Suprapubic skin (tissue), 4 donors: ENCODE results near the gene ATIC. TPM values are rescaled to one million over a fixed set of nuclear protein-coding genes. Genes with fewer than 3 reads are reported as not detected.

Experiments
- DNase-seq, 2 donors: peaks; one replicate each; pipeline ENCODE4 v3.0.0-alpha.2; 2019; ENCODE audit warnings: low spot score in 2 of 2
- H3K27ac ChIP-seq: fragments of 200-600 bp; sonication (generic); one replicate; pipeline ENCODE4 v1.5.1; 2019
- H3K27me3 ChIP-seq: fragments of 200-600 bp; sonication (generic); one replicate; pipeline ENCODE4 v1.5.1; 2019
- H3K36me3 ChIP-seq: fragments of 200-600 bp; sonication (generic); one replicate; pipeline ENCODE4 v1.5.1; 2019
- H3K4me1 ChIP-seq: fragments of 200-600 bp; sonication (generic); one replicate; pipeline ENCODE4 v1.5.1; 2019
- H3K4me3 ChIP-seq: fragments of 200-600 bp; sonication (generic); one replicate; pipeline ENCODE4 v1.5.1; 2019; ENCODE audit warnings: mild to moderate bottlenecking
- H3K9me3 ChIP-seq: fragments of 200-600 bp; sonication (generic); one replicate; pipeline ENCODE4 v1.5.1; 2019
- CTCF ChIP-seq, 2 donors: fragments of 200-600 bp in 1 of 2; fragments of 450-650 bp in 1 of 2; sonication (generic) in 1 of 2; IDR thresholded peaks; one replicate each; pipeline ENCODE4 v1.5.1; 2016 to 2019; ENCODE audit warnings: antibody characterized with exemption in 2 of 2, mild to moderate bottlenecking in 1 of 2, moderate library complexity in 1 of 2
- EP300 ChIP-seq: sonication (generic); formaldehyde crosslinking; IDR thresholded peaks from one replicate; pipeline ENCODE4 v1.6.1; 2017; ENCODE audit warnings: antibody characterized with exemption
- POLR2A ChIP-seq, 2 donors: fragments of 450-650 bp; IDR thresholded peaks; one replicate each; pipeline ENCODE4 v1.6.1; 2017; ENCODE audit warnings: antibody characterized with exemption in 2 of 2, mild to moderate bottlenecking in 2 of 2, moderate library complexity in 2 of 2
- POLR2AphosphoS5 ChIP-seq, 3 donors: sonication (generic); formaldehyde crosslinking; IDR thresholded peaks; one replicate each; pipeline ENCODE4 v1.6.1; 2017; ENCODE audit warnings: antibody characterized with exemption in 3 of 3
- WGBS: methylation state at CpG from one replicate; pipeline ENCODE4 v1.1.5; 2018; 5-methylcytosine and 5-hydroxymethylcytosine counted together
- total RNA-seq, 4 donors: library from RNA; depleted of rRNA; stranded (reverse); fragments of >200 nt; gene quantifications; one replicate each; pipeline ENCODE4 v1.1.0, GENCODE V29; 2016

ATIC gene
- total RNA-seq, 4 donors from 2014 or later: 22.7 to 49.8 (median 29.8) TPM

GRCh38 chr2:215375467-215375830 lies 63.6 kb downstream of the ATIC start:
- Histone ChIP-seq H3K9me3 (no peaks in the 10 kb centered on the region), H3K36me3 (peaks cover 28% of the 10 kb centered on the region), H3K4me1 (no peaks in the 10 kb centered on the region), H3K4me3 (no peak overlapping the region), H3K27ac (no peak overlapping the region), H3K27me3 (no peaks in the 10 kb centered on the region)
- 94% methylated on average over 6 of the region's 6 CpGs for WGBS
- DNase-seq: no peak
- TF ChIP-seq CTCF (IDR thresholded peaks at IDR 0.05) (no peak), POLR2A (IDR thresholded peaks at IDR 0.05) (no peak), POLR2AphosphoS5 (IDR thresholded peaks at IDR 0.05) (no peak), EP300 (no peak)

GRCh38 chr2:215376103-215376780 lies 64.4 kb downstream of the ATIC start:
- H3K27me3 ChIP-seq: no peaks in the 10 kb centered on the region
- no peak for DNase-seq
- no peaks in the 10 kb centered on the region for H3K4me1 ChIP-seq
- no peaks in the 10 kb centered on the region for H3K9me3 ChIP-seq
- H3K4me3 ChIP-seq: no peak overlapping the region
- TF ChIP-seq POLR2AphosphoS5 (IDR thresholded peaks at IDR 0.05): no peak
- no peak for TF ChIP-seq CTCF (IDR thresholded peaks at IDR 0.05)
- TF ChIP-seq EP300: no peak
- no peak for TF ChIP-seq POLR2A (IDR thresholded peaks at IDR 0.05)
- H3K36me3 ChIP-seq: peaks cover 33% of the 10 kb centered on the region
- no peak overlapping the region for H3K27ac ChIP-seq
- WGBS: 88% methylated on average over 9 of the region's 9 CpGs

GRCh38 chr2:215377283-215377682 lies 65.4 kb downstream of the ATIC start:
- WGBS: 94% methylated on average over 2 of the region's 2 CpGs
- H3K4me1 ChIP-seq: no peaks in the 10 kb centered on the region
- no peak for DNase-seq
- no peaks in the 10 kb centered on the region for H3K27me3 ChIP-seq
- H3K27ac ChIP-seq: no peak overlapping the region
- no peak overlapping the region for H3K4me3 ChIP-seq
- TF ChIP-seq CTCF (IDR thresholded peaks at IDR 0.05) (no peak), POLR2AphosphoS5 (IDR thresholded peaks at IDR 0.05) (no peak), POLR2A (IDR thresholded peaks at IDR 0.05) (no peak), EP300 (no peak)
- H3K9me3 ChIP-seq: no peaks in the 10 kb centered on the region
- H3K36me3 ChIP-seq: peaks cover 28% of the 10 kb centered on the region

- Histone ChIP-seq H3K4me3 (no peak overlapping the region), H3K27me3 (no peaks in the 10 kb centered on the region), H3K36me3 (peaks cover 30% of the 10 kb centered on the region), H3K9me3 (no peaks in the 10 kb centered on the region), H3K27ac (no peak overlapping the region), H3K4me1 (no peaks in the 10 kb centered on the region)
- DNase-seq: no peak
- WGBS: 96% methylated on average over 3 of the region's 3 CpGs
- TF ChIP-seq POLR2A (IDR thresholded peaks at IDR 0.05): no peak
- no peak for TF ChIP-seq CTCF (IDR thresholded peaks at IDR 0.05)
- TF ChIP-seq POLR2AphosphoS5 (IDR thresholded peaks at IDR 0.05): no peak
- no peak for TF ChIP-seq EP300
Observed at GRCh38 chr2:215378045-215378444, 66.2 kb downstream of the ATIC start.

- H3K36me3 ChIP-seq: peaks cover 37% of the 10 kb centered on the region
- 95% methylated on average over 7 of the region's 7 CpGs for WGBS
- no peak for TF ChIP-seq POLR2A (IDR thresholded peaks at IDR 0.05)
- TF ChIP-seq CTCF (IDR thresholded peaks at IDR 0.05): no peak
- no peak for TF ChIP-seq POLR2AphosphoS5 (IDR thresholded peaks at IDR 0.05)
- TF ChIP-seq EP300: no peak
- H3K27ac ChIP-seq: no peak overlapping the region
- no peak overlapping the region for H3K4me3 ChIP-seq
- DNase-seq: no peak
- no peaks in the 10 kb centered on the region for H3K9me3 ChIP-seq
- H3K4me1 ChIP-seq: no peaks in the 10 kb centered on the region
- no peaks in the 10 kb centered on the region for H3K27me3 ChIP-seq
Observed at GRCh38 chr2:215379039-215379438, 67.2 kb downstream of the ATIC start.
